Measurements from ENCODE around the gene PFKFB3. TPM values are rescaled to one million over a fixed set of nuclear protein-coding genes. Genes with fewer than 3 reads are reported as not detected.
A peak's percentile ranks its signal among the peaks of the same experiment; 100 is the strongest.

The PFKFB3 gene
- total and polyA plus RNA-seq, 9 of the 15 experiments (the other 6 are each of a cell fraction or from before 2014, with no cell fraction given): 0.46 to 21.6 (median 7.8) TPM

DNA sequence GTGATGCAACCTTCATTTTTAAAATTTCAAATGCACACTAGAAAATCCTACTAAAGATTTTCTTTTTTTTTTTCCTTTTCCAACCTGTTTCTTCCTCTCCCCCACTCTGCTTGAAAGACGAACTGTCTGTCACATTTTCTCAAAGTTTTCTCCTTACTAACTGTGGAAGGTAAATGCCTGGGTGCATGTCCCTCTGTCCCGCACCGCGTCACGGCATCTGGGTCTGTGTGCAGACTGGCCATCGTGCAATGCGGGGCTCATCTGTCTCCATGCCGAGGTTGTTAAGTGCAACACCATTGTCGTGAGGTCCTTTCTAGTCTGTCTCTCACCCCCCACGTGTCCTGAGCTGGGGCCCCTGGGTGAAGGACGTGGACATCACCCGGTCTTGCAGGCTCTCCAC is 28.4 kb downstream of the PFKFB3 start:
- ATAC-seq: no peak
- Histone ChIP-seq H3K4me1 (replicated peaks in 1 of 2; ENCODE audit: control insufficient read depth in 2 of 2, insufficient read depth in 2 of 2, low read length in 2 of 2) (no peaks in the 10 kb centered on the region; a peak in 1 of 5 replicates), H3K9me1 (ENCODE audit: control insufficient read depth, insufficient read depth, low read length) (no peaks in the 10 kb centered on the region), H3K9ac (ENCODE audit: insufficient read depth in 1 of 2, low read depth in 2 of 2, low read length in 2 of 2) (0 out of 4 replicates have a peak overlapping the region, but pooled peaks of 1 of the 2 experiments have one; percentile 45), H3K27me3 (ENCODE audit: control insufficient read depth in 2 of 2, insufficient read depth in 2 of 2, low read length in 2 of 2) (no peaks in the 10 kb centered on the region), H3K36me3 (ENCODE audit: control insufficient read depth, insufficient read depth, low read length) (peaks cover 42% of the 10 kb centered on the region; the same call in 1 of the 3 replicates), H4K20me1 (replicated peaks; ENCODE audit: control insufficient read depth, insufficient read depth, low read length) (no peaks in the 10 kb centered on the region), H3K27ac (ENCODE audit: extremely low read depth, low read depth, low read length) (no peak overlapping the region), H3K4me3 (no peak overlapping the region), H2AFZ (ENCODE audit: low read depth, low read length) (no peak overlapping the region), H3K9me3 (replicated peaks; ENCODE audit: control insufficient read depth, insufficient read depth, low read depth, low read length) (no peaks in the 10 kb centered on the region), H3K79me2 (ENCODE audit: control insufficient read depth, insufficient read depth, low read length) (no peaks in the 10 kb centered on the region), H3K4me2 (ENCODE audit: insufficient read depth, low read length) (no peak overlapping the region)
- no peak for DNase-seq (ENCODE audit: extremely low read depth in 1 of 4, low spot score in 3 of 4)
- in situ Hi-C loops (cut with MboI): no loop called here
- ChIA-PET CTCF (ENCODE audit: low intra/inter-chr PET ratio) (no interaction called here), POLR2A (no interaction called here)
- TF ChIP-seq NFIX (CRISPR knock-in tag; IDR thresholded peaks at IDR 0.05; ENCODE audit: low read depth): no peak
- TF ChIP-seq STAT5B (CRISPR knock-in tag; IDR thresholded peaks at IDR 0.05): no peak
- no peak for TF ChIP-seq NCOA2 (IDR thresholded peaks at IDR 0.05; ENCODE audit: partially characterized antibody in 2 of 2)
- no peak for TF ChIP-seq NR2C1 (IDR thresholded peaks at IDR 0.05)
- TF ChIP-seq NR2C1 (tag; IDR thresholded peaks at IDR 0.05): no peak
- no peak for TF ChIP-seq STAG1 (CRISPR knock-in tag; IDR thresholded peaks at IDR 0.05; ENCODE audit: borderline replicate concordance)
- FAIRE-seq: no peak
- intact Hi-C loops (cut with micrococcal nuclease): no loop called here
- 86% methylated on average over 9 of the region's 12 CpGs for WGBS (ENCODE audit: insufficient coverage, low coverage, missing lambda C conversion rate)
- no TSS peak for BruUV-seq (replicated peaks)

DNA sequence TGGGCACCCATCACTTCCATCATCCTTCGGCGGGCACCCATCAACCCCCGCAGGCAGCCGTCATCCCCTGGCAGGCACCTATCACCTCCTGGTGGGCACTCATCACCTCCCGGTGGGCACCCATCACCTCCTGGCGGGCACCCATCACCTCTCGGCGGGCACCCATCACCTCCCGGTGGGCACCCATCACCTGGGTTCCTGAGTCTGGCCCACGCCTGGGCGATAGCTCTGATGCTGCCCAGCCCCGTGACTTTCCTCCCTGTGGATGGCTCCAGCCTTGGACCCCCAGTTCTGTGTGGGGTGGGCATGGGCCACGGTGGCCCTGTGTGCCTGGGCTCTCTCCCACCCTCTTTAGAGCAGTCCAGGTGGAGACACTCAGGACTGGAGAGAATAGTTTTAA is 29.0 kb downstream of the PFKFB3 start:
- CTCF ChIA-PET (ENCODE audit: low intra/inter-chr PET ratio): no interaction called here

More for the DNA sequence above, 29.0 kb downstream of the PFKFB3 start:
- H3K9me1 ChIP-seq (ENCODE audit: control insufficient read depth, insufficient read depth, low read length): no peaks in the 10 kb centered on the region
- in situ Hi-C loops (cut with MboI): no loop called here
- FAIRE-seq (no peak), ATAC-seq (no peak), DNase-seq (ENCODE audit: extremely low read depth in 1 of 4, low spot score in 3 of 4) (no peak)
- intact Hi-C loops (cut with micrococcal nuclease): no loop called here
- no peak overlapping the region for H3K27ac ChIP-seq (ENCODE audit: extremely low read depth, low read depth, low read length)
- no peak overlapping the region for H3K9ac ChIP-seq (ENCODE audit: insufficient read depth in 1 of 2, low read depth in 2 of 2, low read length in 2 of 2)
- POLR2A ChIA-PET: no interaction called here
- no peak for TF ChIP-seq FOXJ3 (CRISPR knock-in tag; IDR thresholded peaks at IDR 0.05)
- no peak for TF ChIP-seq ZNF764 (CRISPR knock-in tag; IDR thresholded peaks at IDR 0.05; ENCODE audit: low read depth)
- TF ChIP-seq MCM2 (IDR thresholded peaks at IDR 0.05; ENCODE audit: low read depth): no peak
- TF ChIP-seq ZNF12 (CRISPR knock-in tag; IDR thresholded peaks at IDR 0.05): no peak
- TF ChIP-seq MTF1 (CRISPR knock-in tag; IDR thresholded peaks at IDR 0.05; ENCODE audit: borderline replicate concordance): no peak
- TF ChIP-seq ZNF224 (CRISPR knock-in tag; IDR thresholded peaks at IDR 0.05): no peak
- TF ChIP-seq CSDE1 (IDR thresholded peaks at IDR 0.05): no peak
- no peak for TF ChIP-seq ZNF699 (CRISPR knock-in tag; IDR thresholded peaks at IDR 0.05; ENCODE audit: insufficient replicate concordance)
- no peak for TF ChIP-seq ZSCAN32 (CRISPR knock-in tag; IDR thresholded peaks at IDR 0.05)
- TF ChIP-seq TEAD2 (tag; IDR thresholded peaks at IDR 0.05): no peak
- TF ChIP-seq ZKSCAN8 (CRISPR knock-in tag; IDR thresholded peaks at IDR 0.05): no peak
- TF ChIP-seq FOXP1 (CRISPR knock-in tag; IDR thresholded peaks at IDR 0.05): no peak
- H3K27me3 ChIP-seq (ENCODE audit: control insufficient read depth in 2 of 2, insufficient read depth in 2 of 2, low read length in 2 of 2): no peaks in the 10 kb centered on the region
- no peaks in the 10 kb centered on the region for H3K9me3 ChIP-seq (replicated peaks; ENCODE audit: control insufficient read depth, insufficient read depth, low read depth, low read length)
- BruUV-seq (replicated peaks): no TSS peak
- no peaks in the 10 kb centered on the region for H3K79me2 ChIP-seq (ENCODE audit: control insufficient read depth, insufficient read depth, low read length)
- no peaks in the 10 kb centered on the region for H4K20me1 ChIP-seq (replicated peaks; ENCODE audit: control insufficient read depth, insufficient read depth, low read length)
- no peak overlapping the region for H3K4me3 ChIP-seq
- H3K36me3 ChIP-seq (ENCODE audit: control insufficient read depth, insufficient read depth, low read length): peaks cover 37% of the 10 kb centered on the region; the same call in 1 of the 3 replicates
- H3K4me1 ChIP-seq (replicated peaks in 1 of 2; ENCODE audit: control insufficient read depth in 2 of 2, insufficient read depth in 2 of 2, low read length in 2 of 2): no peaks in the 10 kb centered on the region; a peak in 1 of 5 replicates
- H3K4me2 ChIP-seq (ENCODE audit: insufficient read depth, low read length): no peak overlapping the region
- H2AFZ ChIP-seq (ENCODE audit: low read depth, low read length): no peak overlapping the region
- 83% methylated on average over 13 of the region's 13 CpGs for WGBS (ENCODE audit: insufficient coverage, low coverage, missing lambda C conversion rate)
